ENCODE measurements around the gene GNB1L. TPM values are rescaled to one million over a fixed set of nuclear protein-coding genes. Genes with fewer than 3 reads are reported as not detected.

GNB1L gene
- total and polyA plus RNA-seq, 2 donors (not counting 1 experiment from before 2014, with no cell fraction given): 6.6 to 12.1 TPM

- peaks cover 0 to 19% (median 0%) of the 10 kb centered on the region in 3 donors for H3K9me3 ChIP-seq (ENCODE audit: control extremely low read depth in 1 of 3, control insufficient read depth in 2 of 3, insufficient read depth in 1 of 3, low read length in 2 of 3)
- H3K9ac ChIP-seq (ENCODE audit: low read length): no peak overlapping the region
- H3K27me3 ChIP-seq (replicated peaks in 1 of 4; ENCODE audit: control extremely low read depth in 1 of 4, control insufficient read depth in 3 of 4, insufficient read depth in 4 of 4, low read length in 3 of 4): peaks cover 0 to 78% (median 36%) of the 10 kb centered on the region in 4 experiments
- ChIA-PET POLR2A (no interaction called here), CTCF (no interaction called here)
- H3K4me1 ChIP-seq (ENCODE audit: control insufficient read depth in 2 of 2, insufficient read depth in 2 of 2, low read length in 2 of 2): peaks cover 28 to 41% of the 10 kb centered on the region in 2 donors
- ATAC-seq (ENCODE audit: low read depth) (no peak), DNase-seq (no peak)
- H3K27me3 Mint-ChIP-seq: peaks cover 41% of the 10 kb centered on the region
- no peaks in the 10 kb centered on the region for H3K79me2 ChIP-seq (ENCODE audit: control insufficient read depth, insufficient read depth, low read length)
- intact Hi-C loops (cut with micrococcal nuclease): no loop called here
- peak overlapping the region; percentile 26 for H3K4me3 Mint-ChIP-seq
- no peak overlapping the region for H3K4me3 ChIP-seq (ENCODE audit: control extremely low read depth in 1 of 5, extremely low read depth in 1 of 5, insufficient read depth in 1 of 5, low read depth in 2 of 5, low read length in 4 of 5)
- no peak overlapping the region for H3K27ac Mint-ChIP-seq
- H3K9me3 Mint-ChIP-seq (ENCODE audit: insufficient read depth): no peaks in the 10 kb centered on the region
- no peak overlapping the region for H2AFZ ChIP-seq (ENCODE audit: insufficient read depth, low read depth, low read length, poor library complexity, severe bottlenecking)
- H4K20me1 ChIP-seq (ENCODE audit: control insufficient read depth, insufficient read depth, low read length, poor library complexity, severe bottlenecking): no peaks in the 10 kb centered on the region
- H3K36me3 ChIP-seq (replicated peaks in 1 of 2; ENCODE audit: control extremely low read depth in 1 of 2, control insufficient read depth in 1 of 2, extremely low read depth in 1 of 2, insufficient read depth in 2 of 2, low read length in 1 of 2): no peaks in the 10 kb centered on the region
- peaks cover 26% of the 10 kb centered on the region for H3K4me1 Mint-ChIP-seq
- H3K4me2 ChIP-seq (replicated peaks; ENCODE audit: low read depth, low read length, poor library complexity, severe bottlenecking): peak overlapping the region; percentile 78
- no peak overlapping the region for H3K27ac ChIP-seq (ENCODE audit: low read length in 2 of 2)
- TF ChIP-seq CTCF (IDR thresholded peaks at IDR 0.05) (no peak), EZH2 (IDR thresholded peaks at IDR 0.05; ENCODE audit: borderline replicate concordance, insufficient read depth, low read depth, low read length, poor library complexity, severe bottlenecking) (no peak)
- 45% methylated on average over 14 of the region's 14 CpGs for WGBS (ENCODE audit: insufficient coverage)
Measured at GRCh38 chr22:19754701-19755144, 100.0 kb downstream of the GNB1L start.

DNA sequence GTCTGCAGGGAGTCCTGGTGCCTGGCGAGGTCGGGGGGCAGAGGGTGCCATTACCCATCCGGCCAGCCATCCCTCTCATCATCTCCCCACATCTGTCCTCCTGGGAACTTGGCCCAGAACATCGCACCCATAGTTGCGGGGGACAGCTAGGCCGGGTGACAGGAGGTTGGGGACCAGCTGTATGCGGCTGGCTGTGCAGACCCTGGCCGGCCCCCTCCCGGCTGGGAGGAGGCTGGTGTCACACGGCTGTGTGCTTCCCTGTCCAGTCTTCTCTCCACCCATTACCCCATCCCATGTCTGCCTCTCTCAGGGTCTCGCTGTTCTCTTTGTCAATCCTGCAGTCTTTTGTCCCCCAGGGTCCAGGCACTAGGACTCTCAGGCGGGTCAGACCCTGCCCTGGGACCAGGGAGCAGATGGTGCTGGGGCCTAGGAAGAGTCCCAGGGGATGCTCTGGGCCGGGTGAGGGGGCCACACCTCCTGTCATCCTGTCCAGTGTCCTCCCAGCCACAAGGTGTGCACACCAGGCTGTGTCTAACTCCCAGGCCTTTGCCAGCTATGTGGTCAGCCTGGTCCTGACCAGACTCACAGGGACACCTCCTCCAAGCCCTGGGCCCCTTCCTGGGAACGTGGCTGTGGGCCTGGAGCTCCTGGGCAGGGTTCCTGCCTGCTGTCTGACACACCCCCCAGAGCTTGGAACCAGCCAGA is 100.5 kb downstream of the GNB1L start:
- WGBS (ENCODE audit: insufficient coverage): 83% methylated on average over 13 of the region's 14 CpGs
- TF ChIP-seq CTCF (IDR thresholded peaks at IDR 0.05): no peak
- no peak for TF ChIP-seq EZH2 (IDR thresholded peaks at IDR 0.05; ENCODE audit: borderline replicate concordance, insufficient read depth, low read depth, low read length, poor library complexity, severe bottlenecking)
- H3K4me1 Mint-ChIP-seq: peaks cover 22% of the 10 kb centered on the region
- Histone ChIP-seq H3K4me2 (replicated peaks; ENCODE audit: low read depth, low read length, poor library complexity, severe bottlenecking) (no peak overlapping the region), H3K27ac (ENCODE audit: low read length in 2 of 2) (no peak overlapping the region), H2AFZ (ENCODE audit: insufficient read depth, low read depth, low read length, poor library complexity, severe bottlenecking) (no peak overlapping the region), H3K36me3 (replicated peaks in 1 of 2; ENCODE audit: control extremely low read depth in 1 of 2, control insufficient read depth in 1 of 2, extremely low read depth in 1 of 2, insufficient read depth in 2 of 2, low read length in 1 of 2) (no peaks in the 10 kb centered on the region), H3K9me3 (ENCODE audit: control extremely low read depth in 1 of 3, control insufficient read depth in 2 of 3, insufficient read depth in 1 of 3, low read length in 2 of 3) (peaks cover 0 to 16% (median 0%) of the 10 kb centered on the region in 3 donors), H3K4me1 (ENCODE audit: control insufficient read depth in 2 of 2, insufficient read depth in 2 of 2, low read length in 2 of 2) (peaks cover 24 to 35% of the 10 kb centered on the region in 2 donors), H3K4me3 (ENCODE audit: control extremely low read depth in 1 of 5, extremely low read depth in 1 of 5, insufficient read depth in 1 of 5, low read depth in 2 of 5, low read length in 4 of 5) (no peak overlapping the region), H4K20me1 (ENCODE audit: control insufficient read depth, insufficient read depth, low read length, poor library complexity, severe bottlenecking) (no peaks in the 10 kb centered on the region), H3K9ac (ENCODE audit: low read length) (no peak overlapping the region), H3K27me3 (replicated peaks in 1 of 4; ENCODE audit: control extremely low read depth in 1 of 4, control insufficient read depth in 3 of 4, insufficient read depth in 4 of 4, low read length in 3 of 4) (peaks cover 0 to 73% (median 32%) of the 10 kb centered on the region in 4 experiments), H3K79me2 (ENCODE audit: control insufficient read depth, insufficient read depth, low read length) (no peaks in the 10 kb centered on the region)
- CTCF ChIA-PET: interaction anchor here (1.6 kb wide), 1 partner anchor 24 kb away, joined by 4 read pairs; no protein-coding TSS in a partner anchor
- H3K4me3 Mint-ChIP-seq: peak overlapping the region; percentile 16
- ATAC-seq (ENCODE audit: low read depth) (no peak), DNase-seq (no peak)
- H3K27ac Mint-ChIP-seq: no peak overlapping the region
- peaks cover 38% of the 10 kb centered on the region for H3K27me3 Mint-ChIP-seq
- POLR2A ChIA-PET: no interaction called here
- no peaks in the 10 kb centered on the region for H3K9me3 Mint-ChIP-seq (ENCODE audit: insufficient read depth)
- intact Hi-C loops (cut with micrococcal nuclease): no loop called here

All from B cell (primary cell).